Natural killer cell (primary cell): ENCODE results near the gene GRIK1. TPM values are rescaled to one million over a fixed set of nuclear protein-coding genes. Genes with fewer than 3 reads are reported as not detected.

Experiments used
- ATAC-seq, 3 donors: fragments of 150-1000 bp in 2 of 3; fragments of 200-7000 bp in 1 of 3; cut with Tn5 transposase; 1 replicate in 1 of 3; 2 replicates in 2 of 3; pipeline ENCODE4 v1.10.0; 2021; ENCODE audit warnings: mild to moderate bottlenecking in 2 of 3, moderate library complexity in 2 of 3
- DNase-seq, 2 donors: peaks; one replicate each; pipeline versions ENCODE4 v3.0.0 to v3.0.0-alpha.2; 2013 to 2021; ENCODE audit warnings: mixed read lengths in 1 of 2
- H3K27ac ChIP-seq: one replicate; pipeline ENCODE4 v1.5.1; 2013; ENCODE audit warnings: mild to moderate bottlenecking, low read length
- H3K27me3 ChIP-seq: one replicate; pipeline ENCODE4 v1.6.1; 2013; ENCODE audit warnings: low read length; ENCODE audit not compliant: control insufficient read depth, insufficient read depth
- H3K36me3 ChIP-seq: one replicate; pipeline ENCODE4 v1.6.1; 2013; ENCODE audit warnings: low read length; ENCODE audit not compliant: control insufficient read depth, insufficient read depth
- H3K4me1 ChIP-seq: one replicate; pipeline ENCODE4 v1.6.1; 2013; ENCODE audit warnings: low read length; ENCODE audit not compliant: control insufficient read depth, insufficient read depth
- H3K4me3 ChIP-seq: one replicate; pipeline ENCODE4 v1.5.1; 2013; ENCODE audit warnings: low read length
- H3K9me3 ChIP-seq: one replicate; pipeline ENCODE4 v1.6.1; 2013; ENCODE audit warnings: low read length; ENCODE audit not compliant: control insufficient read depth, insufficient read depth
- H3K27ac Mint-ChIP-seq, 2 donors: one replicate each; pipeline ENCODE4 v1.8.0; 2022; ENCODE audit warnings: mild to moderate bottlenecking in 2 of 2, mixed read lengths in 2 of 2, moderate library complexity in 1 of 2
- H3K27me3 Mint-ChIP-seq, 2 donors: one replicate each; pipeline ENCODE4 v1.8.0; 2022; ENCODE audit warnings: low read depth in 2 of 2, mixed read lengths in 2 of 2
- H3K36me3 Mint-ChIP-seq: one replicate; pipeline ENCODE4 v1.8.0; 2022; ENCODE audit warnings: mixed read lengths
- H3K4me1 Mint-ChIP-seq, 2 donors: one replicate each; pipeline ENCODE4 v1.8.0; 2022; ENCODE audit warnings: mixed read lengths in 2 of 2
- H3K4me3 Mint-ChIP-seq: one replicate; pipeline ENCODE4 v1.8.0; 2022; ENCODE audit warnings: mild to moderate bottlenecking, moderate library complexity, mixed read lengths
- H3K9me3 Mint-ChIP-seq, 2 donors: one replicate each; pipeline ENCODE4 v1.8.0; 2022; ENCODE audit warnings: mixed read lengths in 2 of 2
- CTCF ChIP-seq: fragments of 200-600 bp; IDR thresholded peaks from one replicate; pipeline ENCODE4 v1.8.0; 2022; ENCODE audit warnings: antibody characterized with exemption
- WGBS: methylation state at CpG from one replicate; pipeline ENCODE4 v1.1.7; 2013; ENCODE audit warnings: missing lambda C conversion rate; ENCODE audit not compliant: insufficient coverage; 5-methylcytosine and 5-hydroxymethylcytosine counted together
- intact Hi-C: fragments of 100-400 bp; cut with micrococcal nuclease; formaldehyde crosslinking; loops from one replicate; pipeline ENCODE4 v1.14.2; 2022
- total RNA-seq, 4 donors: library from RNA; stranded (reverse); fragments of 120-200 nt in 1 of 4; gene quantifications; one replicate each; pipeline versions ENCODE4 v1.2.3 to v1.2.4, GENCODE V29; 2013 to 2022

GRIK1 gene
- total RNA-seq, 3 donors from 2014 or later (not counting 1 experiment from before 2014, with no cell fraction given) = not detected

- H3K4me3 Mint-ChIP-seq = no peak overlapping the region
- 60% methylated on average over 1 of the region's 2 CpGs for WGBS
- Histone ChIP-seq H3K9me3 (no peaks in the 10 kb centered on the region), H3K27me3 (no peaks in the 10 kb centered on the region), H3K27ac (no peak overlapping the region), H3K4me1 (no peaks in the 10 kb centered on the region), H3K4me3 (no peak overlapping the region), H3K36me3 (no peaks in the 10 kb centered on the region)
- no peaks in the 10 kb centered on the region for H3K36me3 Mint-ChIP-seq
- no peak overlapping the region for H3K27ac Mint-ChIP-seq
- DNase-seq = no peak
- intact Hi-C loops = no loop called here
- no peak for TF ChIP-seq CTCF
- H3K4me1 Mint-ChIP-seq = no peaks in the 10 kb centered on the region
- H3K27me3 Mint-ChIP-seq = no peaks in the 10 kb centered on the region
- peaks cover 6 to 8% of the 10 kb centered on the region in 2 donors for H3K9me3 Mint-ChIP-seq
- no peak for ATAC-seq
Measured at GRCh38 chr21:29777160-29777559, 162.6 kb downstream of the GRIK1 start.

- Mint-ChIP-seq H3K27ac (no peak overlapping the region), H3K27me3 (no peaks in the 10 kb centered on the region), H3K36me3 (no peaks in the 10 kb centered on the region), H3K9me3 (peaks cover 2 to 6% of the 10 kb centered on the region in 2 donors), H3K4me1 (no peaks in the 10 kb centered on the region), H3K4me3 (no peak overlapping the region)
- intact Hi-C loops = no loop called here
- no peak for DNase-seq
- no CpG with 5 or more reads among the region's 1 CpG for WGBS
- ATAC-seq = no peak
- Histone ChIP-seq H3K27me3 (no peaks in the 10 kb centered on the region), H3K27ac (no peak overlapping the region), H3K4me1 (no peaks in the 10 kb centered on the region), H3K4me3 (no peak overlapping the region), H3K9me3 (no peaks in the 10 kb centered on the region), H3K36me3 (no peaks in the 10 kb centered on the region)
- no peak for TF ChIP-seq CTCF
Measured at GRCh38 chr21:29775462-29775861, 164.3 kb downstream of the GRIK1 start.

- ATAC-seq (no peak), DNase-seq (no peak)
- H3K4me3 Mint-ChIP-seq = no peak overlapping the region
- WGBS = 88% methylated on average over 4 of the region's 4 CpGs
- Histone ChIP-seq H3K27ac (no peak overlapping the region), H3K4me3 (no peak overlapping the region), H3K4me1 (no peaks in the 10 kb centered on the region), H3K36me3 (no peaks in the 10 kb centered on the region), H3K9me3 (peaks cover 3% of the 10 kb centered on the region), H3K27me3 (no peaks in the 10 kb centered on the region)
- intact Hi-C loops = no loop called here
- H3K27ac Mint-ChIP-seq = no peak overlapping the region
- H3K4me1 Mint-ChIP-seq = no peaks in the 10 kb centered on the region
- H3K27me3 Mint-ChIP-seq = no peaks in the 10 kb centered on the region
- no peaks in the 10 kb centered on the region for H3K36me3 Mint-ChIP-seq
- TF ChIP-seq CTCF = no peak
- peaks cover 8 to 9% of the 10 kb centered on the region in 2 donors for H3K9me3 Mint-ChIP-seq
Measured at GRCh38 chr21:29771491-29772066, 168.2 kb downstream of the GRIK1 start.

DNA sequence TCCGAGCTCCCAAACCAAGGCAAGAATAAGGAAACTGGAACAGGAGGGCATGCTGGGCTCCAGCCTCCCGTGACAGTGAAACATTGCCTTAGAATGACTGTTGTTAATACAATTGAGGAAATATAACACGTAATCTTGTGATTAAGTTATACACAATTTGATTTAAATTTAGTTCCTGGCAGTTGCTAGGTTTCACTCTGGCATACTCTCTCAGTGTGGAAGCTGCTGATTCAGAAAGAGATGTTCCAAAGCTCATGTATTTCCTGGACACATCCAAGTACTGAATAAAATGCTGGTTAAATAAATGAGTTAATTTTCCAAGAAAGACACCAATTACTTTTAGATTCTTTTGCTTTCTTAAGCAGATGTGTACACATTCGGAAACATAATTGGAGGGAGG, 176.1 kb downstream of the GRIK1 start:
- H3K27me3 Mint-ChIP-seq = no peaks in the 10 kb centered on the region
- no peaks in the 10 kb centered on the region for H3K36me3 Mint-ChIP-seq
- intact Hi-C loops = no loop called here
- no peak overlapping the region for H3K4me3 Mint-ChIP-seq
- DNase-seq (no peak), ATAC-seq (no peak)
- no peak overlapping the region for H3K27ac Mint-ChIP-seq
- no peak overlapping the region for H3K4me3 ChIP-seq
- no peaks in the 10 kb centered on the region for H3K36me3 ChIP-seq
- no peaks in the 10 kb centered on the region for H3K9me3 ChIP-seq
- H3K27ac ChIP-seq = no peak overlapping the region
- peaks cover 2 to 7% of the 10 kb centered on the region in 2 donors for H3K9me3 Mint-ChIP-seq
- 80% methylated on average over 4 of the region's 4 CpGs for WGBS
- no peaks in the 10 kb centered on the region for H3K4me1 ChIP-seq
- no peaks in the 10 kb centered on the region for H3K4me1 Mint-ChIP-seq
- no peak for TF ChIP-seq CTCF
- H3K27me3 ChIP-seq = no peaks in the 10 kb centered on the region
